ENCODE results near the gene KRTAP19-1.
"Not testable (repeated sequence)": the region's sequence is repeated elsewhere in the genome, so short reads cannot be mapped to it uniquely, and the experiment has no call there.

- TF ChIP-seq EP300 (IDR thresholded peaks at IDR 0.05; ENCODE audit: low read depth); POLR2A (IDR thresholded peaks at IDR 0.05): not testable (repeated sequence)
- TF ChIP-seq, protein P1, sequence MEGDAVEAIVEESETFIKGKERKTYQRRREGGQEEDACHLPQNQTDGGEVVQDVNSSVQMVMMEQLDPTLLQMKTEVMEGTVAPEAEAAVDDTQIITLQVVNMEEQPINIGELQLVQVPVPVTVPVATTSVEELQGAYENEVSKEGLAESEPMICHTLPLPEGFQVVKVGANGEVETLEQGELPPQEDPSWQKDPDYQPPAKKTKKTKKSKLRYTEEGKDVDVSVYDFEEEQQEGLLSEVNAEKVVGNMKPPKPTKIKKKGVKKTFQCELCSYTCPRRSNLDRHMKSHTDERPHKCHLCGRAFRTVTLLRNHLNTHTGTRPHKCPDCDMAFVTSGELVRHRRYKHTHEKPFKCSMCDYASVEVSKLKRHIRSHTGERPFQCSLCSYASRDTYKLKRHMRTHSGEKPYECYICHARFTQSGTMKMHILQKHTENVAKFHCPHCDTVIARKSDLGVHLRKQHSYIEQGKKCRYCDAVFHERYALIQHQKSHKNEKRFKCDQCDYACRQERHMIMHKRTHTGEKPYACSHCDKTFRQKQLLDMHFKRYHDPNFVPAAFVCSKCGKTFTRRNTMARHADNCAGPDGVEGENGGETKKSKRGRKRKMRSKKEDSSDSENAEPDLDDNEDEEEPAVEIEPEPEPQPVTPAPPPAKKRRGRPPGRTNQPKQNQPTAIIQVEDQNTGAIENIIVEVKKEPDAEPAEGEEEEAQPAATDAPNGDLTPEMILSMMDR (IDR thresholded peaks at IDR 0.05): not testable (repeated sequence)
These were observed 25.5 kb upstream of the KRTAP19-1 start for GRCh38 chr21:30505621-30506205.
